DMS 273 (cell line): Measurements from ENCODE around the gene DMD.

ENCODE experiments used
- DNase-seq: peaks from one replicate; lab custom pipeline; 2025; ENCODE audit not compliant: unreplicated experiment; lab: John Stamatoyannopoulos, UW

Gene DMD

GRCh38 chrX:33045245-33045644 is 166.1 kb downstream of the DMD start:
- DNase-seq, result no peak

- no peak for DNase-seq
Measured at GRCh38 chrX:33041141-33041540, 170.2 kb downstream of the DMD start.

GRCh38 chrX:33032700-33033099 is 178.6 kb downstream of the DMD start:
- DNase-seq, result no peak

- no peak for DNase-seq
Measured at GRCh38 chrX:33014949-33015348, 196.4 kb downstream of the DMD start.

GRCh38 chrX:33014086-33014485 is 197.3 kb downstream of the DMD start:
- no peak for DNase-seq

- DNase-seq, result no peak
Measured at GRCh38 chrX:33001107-33001506, 210.2 kb downstream of the DMD start.

- DNase-seq, result no peak
Measured at GRCh38 chrX:32998776-32999175, 212.6 kb downstream of the DMD start.

GRCh38 chrX:32995427-32995826 is 215.9 kb downstream of the DMD start:
- DNase-seq, result no peak

- DNase-seq, result no peak
Measured at GRCh38 chrX:32987142-32987541, 224.2 kb downstream of the DMD start.

GRCh38 chrX:32985544-32985943 is 225.8 kb downstream of the DMD start:
- no peak for DNase-seq

GRCh38 chrX:32966821-32967355 is 244.5 kb downstream of the DMD start:
- DNase-seq, result no peak

- no peak for DNase-seq
Measured at GRCh38 chrX:32954125-32954524, 257.2 kb downstream of the DMD start.

- DNase-seq, result no peak
Measured at GRCh38 chrX:32948130-32948529, 263.2 kb downstream of the DMD start.

GRCh38 chrX:32937043-32937442 is 274.3 kb downstream of the DMD start:
- DNase-seq, result peak; percentile 1

GRCh38 chrX:32933548-32933947 is 277.8 kb downstream of the DMD start:
- no peak for DNase-seq

GRCh38 chrX:32929040-32929439 is 282.3 kb downstream of the DMD start:
- DNase-seq, result no peak

GRCh38 chrX:32896088-32896487 is 315.3 kb downstream of the DMD start:
- no peak for DNase-seq

GRCh38 chrX:32894679-32895078 is 316.7 kb downstream of the DMD start:
- DNase-seq, result no peak

- no peak for DNase-seq
Measured at GRCh38 chrX:32893751-32894150, 317.6 kb downstream of the DMD start.

GRCh38 chrX:32877592-32877991 is 333.8 kb downstream of the DMD start:
- no peak for DNase-seq

- no peak for DNase-seq
Measured at GRCh38 chrX:32874839-32875238, 336.5 kb downstream of the DMD start.

- DNase-seq, result no peak
Measured at GRCh38 chrX:32873786-32874185, 337.6 kb downstream of the DMD start.

GRCh38 chrX:32871636-32872035 is 339.7 kb downstream of the DMD start:
- DNase-seq, result no peak

- no peak for DNase-seq
Measured at GRCh38 chrX:32868524-32868895, 342.8 kb downstream of the DMD start.
